Measurements from ENCODE around the gene PDLIM7.

PDLIM7 gene

GRCh38 chr5:177455661-177456590 is 41.5 kb downstream of the PDLIM7 start:
- peak; percentile 76 for DNase-seq (ENCODE audit: low spot score)

- DNase-seq (ENCODE audit: low spot score): no peak
Measured at GRCh38 chr5:177455036-177455660, 42.3 kb downstream of the PDLIM7 start.

GRCh38 chr5:177454397-177455035 is 42.9 kb downstream of the PDLIM7 start:
- DNase-seq (ENCODE audit: low spot score): peak; percentile 73

- no peak for DNase-seq (ENCODE audit: low spot score)
Measured at GRCh38 chr5:177453852-177454396, 43.5 kb downstream of the PDLIM7 start.

- no peak for DNase-seq (ENCODE audit: low spot score)
Measured at GRCh38 chr5:177452688-177453638, 44.4 kb downstream of the PDLIM7 start.

GRCh38 chr5:177450667-177451424 is 46.6 kb downstream of the PDLIM7 start:
- DNase-seq (ENCODE audit: low spot score): no peak

- no peak for DNase-seq (ENCODE audit: low spot score)
Measured at GRCh38 chr5:177449140-177450061, 48.0 kb downstream of the PDLIM7 start.

GRCh38 chr5:177448244-177448950 is 49.0 kb downstream of the PDLIM7 start:
- no peak for DNase-seq (ENCODE audit: low spot score)

GRCh38 chr5:177447611-177448243 is 49.7 kb downstream of the PDLIM7 start:
- DNase-seq (ENCODE audit: low spot score): peak; percentile 95

- peak; percentile 50 for DNase-seq (ENCODE audit: low spot score)
Measured at GRCh38 chr5:177447066-177447610, 50.3 kb downstream of the PDLIM7 start.

- peak; percentile 65 for DNase-seq (ENCODE audit: low spot score)
Measured at GRCh38 chr5:177446200-177447065, 51.0 kb downstream of the PDLIM7 start, which contains the start of gene PRR7. TSS of gene PRR7 (plus strand) at chr5:177446814. CDS start at chr5:177455068, 8,254 bp downstream.

GRCh38 chr5:177445917-177446199 is 51.5 kb downstream of the PDLIM7 start:
- no peak for DNase-seq (ENCODE audit: low spot score)

- DNase-seq (ENCODE audit: low spot score): no peak
Measured at GRCh38 chr5:177445052-177445916, 52.1 kb downstream of the PDLIM7 start.

- no peak for DNase-seq (ENCODE audit: low spot score)
Measured at GRCh38 chr5:177444106-177445051, 53.0 kb downstream of the PDLIM7 start.

All from pons (tissue), 1 donor.